Superior temporal gyrus (tissue), 1 donor: ENCODE results near the gene PRR22.

Experiments
- DNase-seq: peaks from one replicate; pipeline ENCODE4 v3.0.0-alpha.2; 2016; ENCODE audit errors: extremely low spot score

Gene PRR22

GRCh38 chr19:5814123-5814851 lies 29.7 kb upstream of the PRR22 start:
- no peak for DNase-seq

GRCh38 chr19:5811117-5811516 lies 26.6 kb upstream of the PRR22 start:
- no peak for DNase-seq

- no peak for DNase-seq
These were observed 24.9 kb upstream of the PRR22 start for GRCh38 chr19:5809469-5809868.

GRCh38 chr19:5809053-5809452 lies 24.5 kb upstream of the PRR22 start:
- DNase-seq = no peak

- DNase-seq = no peak
These were observed 23.7 kb upstream of the PRR22 start for GRCh38 chr19:5808120-5808816.

GRCh38 chr19:5806905-5807304 lies 22.4 kb upstream of the PRR22 start:
- no peak for DNase-seq

- no peak for DNase-seq
These were observed 21.6 kb upstream of the PRR22 start for GRCh38 chr19:5806133-5806489.

GRCh38 chr19:5805462-5806132 lies 21.1 kb upstream of the PRR22 start:
- peak; percentile 10 for DNase-seq

- no peak for DNase-seq
These were observed 20.2 kb upstream of the PRR22 start, which contains the start of gene NRTN for GRCh38 chr19:5804516-5805461. TSS of gene NRTN (plus strand) at chr19:5805067. CDS start at chr19:5824166, 19,099 bp downstream.

- peak; percentile 15 for DNase-seq
These were observed 19.4 kb upstream of the PRR22 start for GRCh38 chr19:5803752-5804515.

GRCh38 chr19:5803441-5803751 lies 18.9 kb upstream of the PRR22 start:
- no peak for DNase-seq

- DNase-seq = no peak
These were observed 17.5 kb upstream of the PRR22 start for GRCh38 chr19:5801796-5802619.

- no peak for DNase-seq
These were observed 16.1 kb upstream of the PRR22 start for GRCh38 chr19:5800361-5801270.

GRCh38 chr19:5799247-5800241 lies 15.0 kb upstream of the PRR22 start:
- DNase-seq = no peak

- DNase-seq = no peak
These were observed 13.7 kb upstream of the PRR22 start for GRCh38 chr19:5798244-5798643.

- DNase-seq = no peak
These were observed 10.9 kb upstream of the PRR22 start for GRCh38 chr19:5795382-5795919.

GRCh38 chr19:5793188-5793587 lies 8.6 kb upstream of the PRR22 start:
- DNase-seq = no peak

- no peak for DNase-seq
These were observed 7.7 kb upstream of the PRR22 start for GRCh38 chr19:5792224-5792623.
